ENCODE results near the gene SLC25A30. TPM values are rescaled to one million over a fixed set of nuclear protein-coding genes. Genes with fewer than 3 reads are reported as not detected.

The SLC25A30 gene
- total RNA-seq, 4 donors from 2014 or later = 9.9 to 20.3 (median 16.1) TPM

DNA sequence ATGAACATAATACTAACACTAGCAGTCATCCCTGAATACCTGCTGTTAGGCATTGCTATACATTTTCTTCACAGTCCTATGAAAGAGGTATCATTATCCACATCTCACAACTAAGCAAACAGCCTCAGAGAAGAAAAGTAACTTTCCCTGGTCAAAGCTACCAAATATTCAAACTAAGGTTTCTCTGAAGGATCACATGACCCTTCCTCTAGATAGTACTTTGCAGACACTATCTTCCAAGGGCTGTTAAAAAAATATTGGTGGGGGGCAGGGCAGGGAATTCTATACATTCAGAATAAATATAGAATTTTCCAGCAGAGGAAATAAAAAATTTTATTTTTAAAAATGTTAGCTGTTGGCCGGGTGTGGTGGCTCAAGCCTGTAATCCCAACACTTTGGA, 3.1 kb downstream of the SLC25A30 start:
- no peak for DNase-seq (ENCODE audit: low spot score in 2 of 2)
- H3K27me3 ChIP-seq = no peaks in the 10 kb centered on the region
- H3K4me3 ChIP-seq = peak overlapping the region; percentile 25
- 65% methylated on average over 1 of the region's 1 CpG for WGBS
- TF ChIP-seq POLR2A (IDR thresholded peaks at IDR 0.05) (no peak), POLR2AphosphoS5 (IDR thresholded peaks at IDR 0.05) (no peak), EP300 (IDR thresholded peaks at IDR 0.05) (no peak)
- TF ChIP-seq, protein P1, sequence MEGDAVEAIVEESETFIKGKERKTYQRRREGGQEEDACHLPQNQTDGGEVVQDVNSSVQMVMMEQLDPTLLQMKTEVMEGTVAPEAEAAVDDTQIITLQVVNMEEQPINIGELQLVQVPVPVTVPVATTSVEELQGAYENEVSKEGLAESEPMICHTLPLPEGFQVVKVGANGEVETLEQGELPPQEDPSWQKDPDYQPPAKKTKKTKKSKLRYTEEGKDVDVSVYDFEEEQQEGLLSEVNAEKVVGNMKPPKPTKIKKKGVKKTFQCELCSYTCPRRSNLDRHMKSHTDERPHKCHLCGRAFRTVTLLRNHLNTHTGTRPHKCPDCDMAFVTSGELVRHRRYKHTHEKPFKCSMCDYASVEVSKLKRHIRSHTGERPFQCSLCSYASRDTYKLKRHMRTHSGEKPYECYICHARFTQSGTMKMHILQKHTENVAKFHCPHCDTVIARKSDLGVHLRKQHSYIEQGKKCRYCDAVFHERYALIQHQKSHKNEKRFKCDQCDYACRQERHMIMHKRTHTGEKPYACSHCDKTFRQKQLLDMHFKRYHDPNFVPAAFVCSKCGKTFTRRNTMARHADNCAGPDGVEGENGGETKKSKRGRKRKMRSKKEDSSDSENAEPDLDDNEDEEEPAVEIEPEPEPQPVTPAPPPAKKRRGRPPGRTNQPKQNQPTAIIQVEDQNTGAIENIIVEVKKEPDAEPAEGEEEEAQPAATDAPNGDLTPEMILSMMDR (IDR thresholded peaks at IDR 0.05) = no peak
- H3K27ac ChIP-seq = peak overlapping the region; percentile 62
- peaks cover 41% of the 10 kb centered on the region for H3K4me1 ChIP-seq
- H3K36me3 ChIP-seq = peaks cover 8% of the 10 kb centered on the region
- H3K9me3 ChIP-seq = no peaks in the 10 kb centered on the region

DNA sequence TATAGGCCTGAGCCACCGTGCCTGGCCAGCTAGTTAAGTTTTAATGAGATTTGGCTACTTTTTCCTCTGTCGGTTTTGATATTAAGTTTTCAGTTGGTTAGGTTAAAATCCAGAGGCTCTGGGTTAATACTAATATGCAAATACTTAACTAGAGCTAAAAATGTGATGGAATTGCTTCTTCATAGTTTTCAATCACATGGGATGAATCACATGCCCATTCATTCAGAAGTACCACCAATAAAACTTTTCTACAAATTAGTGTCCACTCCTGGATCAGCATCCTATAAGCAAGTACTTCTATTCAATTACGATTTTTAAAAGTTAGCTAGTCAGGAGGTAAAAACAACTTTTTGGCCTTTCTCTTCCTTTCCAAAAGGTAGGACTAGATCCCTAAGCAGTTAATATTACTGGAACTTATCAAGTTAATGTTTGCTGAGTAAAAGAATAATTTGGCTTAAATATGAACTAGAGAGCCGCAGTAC, 4.3 kb downstream of the SLC25A30 start:
- peak overlapping the region; percentile 25 for H3K4me3 ChIP-seq

DNA sequence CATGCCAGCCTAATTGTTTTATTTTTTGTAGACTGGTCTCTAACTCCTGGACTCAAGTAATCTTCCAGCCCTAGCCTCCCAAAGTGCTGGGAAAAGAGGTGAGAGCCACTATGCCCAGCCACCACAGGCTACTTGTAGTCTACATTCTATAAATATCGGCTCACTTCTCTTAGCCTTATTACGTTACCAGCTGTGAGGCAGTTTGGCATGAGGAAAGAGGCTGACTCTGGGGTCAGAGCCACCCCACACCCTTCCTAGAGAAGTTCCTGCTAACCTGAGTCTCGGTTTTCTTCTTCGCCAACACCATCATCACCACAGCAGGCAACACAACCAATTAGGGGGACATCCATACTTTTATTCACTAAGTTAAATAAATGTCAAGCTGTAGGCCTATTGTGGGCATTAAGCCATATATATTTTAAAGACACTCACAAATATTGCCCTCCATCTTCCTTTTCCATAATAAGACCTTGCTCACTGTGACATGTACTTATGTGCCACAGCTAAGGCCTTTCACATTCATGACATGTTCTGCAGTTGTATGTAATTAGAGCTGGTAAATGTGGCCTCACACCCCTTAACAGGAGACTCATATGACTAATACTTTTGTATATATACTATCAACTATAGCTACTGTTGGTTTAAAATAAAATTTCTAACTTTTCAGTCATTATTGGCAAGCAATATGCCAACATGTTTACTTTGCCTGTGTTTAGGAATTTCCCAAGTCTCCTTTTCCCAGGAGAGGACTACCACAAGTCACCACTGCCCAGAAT, 5.7 kb downstream of the SLC25A30 start:
- Histone ChIP-seq H3K27me3 (no peaks in the 10 kb centered on the region), H3K36me3 (peaks cover 33% of the 10 kb centered on the region), H3K27ac (peak overlapping the region; percentile 38), H3K9me3 (no peaks in the 10 kb centered on the region), H3K4me1 (peaks cover 37% of the 10 kb centered on the region), H3K4me3 (no peak overlapping the region)
- DNase-seq (ENCODE audit: low spot score in 2 of 2) = no peak
- TF ChIP-seq POLR2A (IDR thresholded peaks at IDR 0.05) = no peak
- TF ChIP-seq, protein P1 (IDR thresholded peaks at IDR 0.05) = no peak
- no peak for TF ChIP-seq EP300 (IDR thresholded peaks at IDR 0.05)
- no peak for TF ChIP-seq POLR2AphosphoS5 (IDR thresholded peaks at IDR 0.05)
- 82% methylated on average over 4 of the region's 4 CpGs for WGBS

More for the DNA sequence above, 4.3 kb downstream of the SLC25A30 start:
- H3K4me1 ChIP-seq = peaks cover 39% of the 10 kb centered on the region
- H3K27ac ChIP-seq = peak overlapping the region; percentile 62
- H3K27me3 ChIP-seq = no peaks in the 10 kb centered on the region
- TF ChIP-seq POLR2A (IDR thresholded peaks at IDR 0.05) = no peak
- no peak for TF ChIP-seq POLR2AphosphoS5 (IDR thresholded peaks at IDR 0.05)
- TF ChIP-seq EP300 (IDR thresholded peaks at IDR 0.05) = no peak
- TF ChIP-seq, protein P1 (IDR thresholded peaks at IDR 0.05) = no peak
- H3K36me3 ChIP-seq = peaks cover 20% of the 10 kb centered on the region
- H3K9me3 ChIP-seq = no peaks in the 10 kb centered on the region
- WGBS = 73% methylated on average over 4 of the region's 4 CpGs
- DNase-seq (ENCODE audit: low spot score in 2 of 2) = no peak

DNA sequence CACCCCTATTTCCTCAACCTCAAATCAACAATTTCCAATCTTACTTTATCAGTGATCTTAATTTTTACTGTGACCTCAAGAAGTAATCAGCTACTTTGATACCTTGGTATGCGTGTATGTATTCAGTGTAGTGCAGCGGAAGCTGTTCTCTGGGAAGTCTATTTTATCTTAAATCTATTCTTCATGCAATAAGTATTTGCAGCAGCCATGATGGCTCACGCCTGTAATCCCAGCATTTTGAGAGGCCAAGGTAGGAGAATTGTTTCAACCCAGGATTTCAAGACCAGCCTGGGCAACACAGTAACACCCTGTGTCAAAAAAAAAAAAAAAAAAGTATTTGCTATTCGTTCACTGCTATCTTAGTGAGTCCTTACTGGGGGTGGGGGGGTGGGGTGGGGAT, 6.5 kb downstream of the SLC25A30 start:
- WGBS = 89% methylated on average over 4 of the region's 4 CpGs
- Histone ChIP-seq H3K27ac (no peak overlapping the region), H3K27me3 (no peaks in the 10 kb centered on the region), H3K4me1 (peaks cover 29% of the 10 kb centered on the region), H3K4me3 (no peak overlapping the region), H3K9me3 (no peaks in the 10 kb centered on the region), H3K36me3 (peaks cover 41% of the 10 kb centered on the region)
- TF ChIP-seq, protein P1 (IDR thresholded peaks at IDR 0.05) = no peak
- TF ChIP-seq POLR2A (IDR thresholded peaks at IDR 0.05) (no peak), POLR2AphosphoS5 (IDR thresholded peaks at IDR 0.05) (no peak), EP300 (IDR thresholded peaks at IDR 0.05) (no peak)
- DNase-seq (ENCODE audit: low spot score in 2 of 2) = no peak

DNA sequence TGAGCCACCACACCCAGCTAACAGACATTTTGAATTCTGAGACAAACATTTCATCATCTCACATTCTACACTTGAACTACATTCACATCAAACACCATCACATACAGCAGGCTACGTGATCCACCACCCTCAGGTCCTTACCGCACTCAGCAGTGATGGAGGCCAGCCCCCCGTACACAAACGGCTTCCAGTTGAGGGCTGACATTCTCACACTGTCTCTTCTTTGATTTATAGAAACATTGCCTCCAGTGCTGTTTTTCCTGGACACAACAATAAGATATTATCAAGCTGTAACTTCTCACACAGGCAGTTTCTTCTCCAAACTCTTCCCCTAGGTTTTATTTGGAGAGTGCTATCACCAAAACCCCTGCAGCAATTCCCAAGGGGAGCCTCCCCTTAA, 7.0 kb downstream of the SLC25A30 start:
- H3K36me3 ChIP-seq = peaks cover 45% of the 10 kb centered on the region
- H3K9me3 ChIP-seq = no peaks in the 10 kb centered on the region
- H3K4me1 ChIP-seq = peaks cover 25% of the 10 kb centered on the region
- H3K27me3 ChIP-seq = no peaks in the 10 kb centered on the region
- H3K4me3 ChIP-seq = no peak overlapping the region
- TF ChIP-seq, protein P1 (IDR thresholded peaks at IDR 0.05) = no peak
- TF ChIP-seq POLR2A (IDR thresholded peaks at IDR 0.05) (no peak), POLR2AphosphoS5 (IDR thresholded peaks at IDR 0.05) (no peak), EP300 (IDR thresholded peaks at IDR 0.05) (no peak)
- WGBS = 68% methylated on average over 4 of the region's 4 CpGs
- H3K27ac ChIP-seq = no peak overlapping the region
- DNase-seq (ENCODE audit: low spot score in 2 of 2) = no peak
